ENCODE results near the gene TP63.
"Not testable (repeated sequence)": the region's sequence is repeated elsewhere in the genome, so short reads cannot be mapped to it uniquely, and the experiment has no call there.

DNA sequence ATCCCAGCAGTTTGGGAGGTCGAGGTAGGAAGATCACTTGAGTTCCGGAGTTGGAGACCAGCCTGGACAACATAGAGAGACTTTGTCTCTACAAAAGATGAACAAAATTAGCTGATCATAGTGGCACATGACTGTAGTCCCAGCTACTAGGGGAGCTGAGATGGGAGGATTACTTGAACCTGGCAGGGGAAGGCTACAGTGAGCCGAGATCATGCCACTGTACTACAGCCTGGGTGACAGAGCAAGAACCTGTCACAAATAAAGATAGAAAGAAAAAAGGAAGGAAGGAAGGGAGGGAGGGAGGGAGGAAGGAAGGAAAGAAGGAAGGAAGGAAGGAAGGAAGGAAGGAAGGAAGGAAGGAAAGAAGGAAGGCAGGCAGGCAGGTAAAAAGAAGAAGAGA is 41.2 kb downstream of the TP63 start:
- not testable (repeated sequence) for TF ChIP-seq POLR2A (IDR thresholded peaks at IDR 0.05)
- TF ChIP-seq, protein P1, sequence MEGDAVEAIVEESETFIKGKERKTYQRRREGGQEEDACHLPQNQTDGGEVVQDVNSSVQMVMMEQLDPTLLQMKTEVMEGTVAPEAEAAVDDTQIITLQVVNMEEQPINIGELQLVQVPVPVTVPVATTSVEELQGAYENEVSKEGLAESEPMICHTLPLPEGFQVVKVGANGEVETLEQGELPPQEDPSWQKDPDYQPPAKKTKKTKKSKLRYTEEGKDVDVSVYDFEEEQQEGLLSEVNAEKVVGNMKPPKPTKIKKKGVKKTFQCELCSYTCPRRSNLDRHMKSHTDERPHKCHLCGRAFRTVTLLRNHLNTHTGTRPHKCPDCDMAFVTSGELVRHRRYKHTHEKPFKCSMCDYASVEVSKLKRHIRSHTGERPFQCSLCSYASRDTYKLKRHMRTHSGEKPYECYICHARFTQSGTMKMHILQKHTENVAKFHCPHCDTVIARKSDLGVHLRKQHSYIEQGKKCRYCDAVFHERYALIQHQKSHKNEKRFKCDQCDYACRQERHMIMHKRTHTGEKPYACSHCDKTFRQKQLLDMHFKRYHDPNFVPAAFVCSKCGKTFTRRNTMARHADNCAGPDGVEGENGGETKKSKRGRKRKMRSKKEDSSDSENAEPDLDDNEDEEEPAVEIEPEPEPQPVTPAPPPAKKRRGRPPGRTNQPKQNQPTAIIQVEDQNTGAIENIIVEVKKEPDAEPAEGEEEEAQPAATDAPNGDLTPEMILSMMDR (IDR thresholded peaks at IDR 0.05), result not testable (repeated sequence)
